ENCODE data around the gene ANGPTL8. TPM values are rescaled to one million over a fixed set of nuclear protein-coding genes. Genes with fewer than 3 reads are reported as not detected.

ANGPTL8 gene
- total RNA-seq, 1 donor from 2014 or later: not detected

GRCh38 chr19:11242864-11243797, 3.7 kb downstream of the ANGPTL8 start:
- DNase-seq (ENCODE audit: low read depth): no peak
- no peak overlapping the region for H3K4me3 ChIP-seq (ENCODE audit: low read depth, low read length)
- H3K27me3 ChIP-seq (ENCODE audit: control insufficient read depth, insufficient read depth, low read length): no peaks in the 10 kb centered on the region
- TF ChIP-seq CTCF (IDR thresholded peaks at IDR 0.05; ENCODE audit: insufficient read depth, low read length, poor library complexity, severe bottlenecking): peak; percentile 68
- H3K36me3 ChIP-seq (ENCODE audit: control insufficient read depth, insufficient read depth, low read length): peaks cover 1% of the 10 kb centered on the region

- DNase-seq (ENCODE audit: low read depth): no peak
- no peak for TF ChIP-seq CTCF (IDR thresholded peaks at IDR 0.05; ENCODE audit: insufficient read depth, low read length, poor library complexity, severe bottlenecking)
- peaks cover 1% of the 10 kb centered on the region for H3K36me3 ChIP-seq (ENCODE audit: control insufficient read depth, insufficient read depth, low read length)
- H3K4me3 ChIP-seq (ENCODE audit: low read depth, low read length): no peak overlapping the region
- H3K27me3 ChIP-seq (ENCODE audit: control insufficient read depth, insufficient read depth, low read length): no peaks in the 10 kb centered on the region
Observed at GRCh38 chr19:11243798-11244169, 4.4 kb downstream of the ANGPTL8 start.

GRCh38 chr19:11244846-11245589, 5.6 kb downstream of the ANGPTL8 start:
- peaks cover 1% of the 10 kb centered on the region for H3K36me3 ChIP-seq (ENCODE audit: control insufficient read depth, insufficient read depth, low read length)
- H3K4me3 ChIP-seq (ENCODE audit: low read depth, low read length): no peak overlapping the region
- DNase-seq (ENCODE audit: low read depth): no peak
- TF ChIP-seq CTCF (IDR thresholded peaks at IDR 0.05; ENCODE audit: insufficient read depth, low read length, poor library complexity, severe bottlenecking): no peak
- H3K27me3 ChIP-seq (ENCODE audit: control insufficient read depth, insufficient read depth, low read length): no peaks in the 10 kb centered on the region

- Histone ChIP-seq H3K27me3 (ENCODE audit: control insufficient read depth, insufficient read depth, low read length) (no peaks in the 10 kb centered on the region), H3K36me3 (ENCODE audit: control insufficient read depth, insufficient read depth, low read length) (peaks cover 1% of the 10 kb centered on the region), H3K4me3 (ENCODE audit: low read depth, low read length) (no peak overlapping the region)
- TF ChIP-seq CTCF (IDR thresholded peaks at IDR 0.05; ENCODE audit: insufficient read depth, low read length, poor library complexity, severe bottlenecking): no peak
- DNase-seq (ENCODE audit: low read depth): no peak
Observed at GRCh38 chr19:11246941-11247340, 7.5 kb downstream of the ANGPTL8 start.

- no peaks in the 10 kb centered on the region for H3K27me3 ChIP-seq (ENCODE audit: control insufficient read depth, insufficient read depth, low read length)
- no peak for DNase-seq (ENCODE audit: low read depth)
- peaks cover 1% of the 10 kb centered on the region for H3K36me3 ChIP-seq (ENCODE audit: control insufficient read depth, insufficient read depth, low read length)
- no peak overlapping the region for H3K4me3 ChIP-seq (ENCODE audit: low read depth, low read length)
- TF ChIP-seq CTCF (IDR thresholded peaks at IDR 0.05; ENCODE audit: insufficient read depth, low read length, poor library complexity, severe bottlenecking): no peak
Observed at GRCh38 chr19:11247391-11247790, 8.0 kb downstream of the ANGPTL8 start.

Data from kidney epithelial cell (primary cell).